ENCODE results near the gene ACTR1A.

GRCh38 chr10:102492344-102492939 is 10.1 kb downstream of the ACTR1A start:
- TF ChIP-seq POLR2AphosphoS5 (IDR thresholded peaks at IDR 0.05; ENCODE audit: borderline replicate concordance, low read depth, low read length) (no peak), EZH2 (IDR thresholded peaks at IDR 0.05) (no peak), FOXP2 (optimal IDR thresholded peaks at IDR 0.05; ENCODE audit: control extremely low read depth, extremely low read length, insufficient read depth) (no peak)

Data from SK-N-MC (cell line).